ENCODE data around the gene MYO6. TPM values are rescaled to one million over a fixed set of nuclear protein-coding genes. Genes with fewer than 3 reads are reported as not detected.

The MYO6 gene
- polyA plus RNA-seq, 1 donor (not counting 4 experiments of a cell fraction or from before 2014, with no cell fraction given), result 24.5 TPM

DNA sequence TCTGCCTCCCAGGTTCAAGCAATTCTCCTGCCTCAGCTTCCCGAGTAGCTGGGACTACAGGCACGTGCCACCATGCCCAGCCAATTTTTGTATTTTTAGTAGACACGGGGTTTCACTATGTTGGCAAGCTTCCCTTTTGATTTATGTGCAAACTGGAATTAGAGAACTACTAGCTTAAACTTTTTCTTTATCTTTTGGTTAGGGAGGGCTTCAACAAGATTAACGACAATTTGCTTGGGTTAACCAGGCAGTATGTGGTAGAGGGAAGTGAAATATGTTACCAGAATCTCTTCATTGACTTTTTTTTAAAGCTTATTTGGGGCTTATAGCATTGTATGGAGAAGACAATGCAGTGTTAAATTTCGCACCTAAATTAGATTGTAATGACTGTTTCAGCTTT is 9.0 kb downstream of the MYO6 start:
- no peak overlapping the region for H2AFZ ChIP-seq (ENCODE audit: control insufficient read depth, low read length)
- no peaks in the 10 kb centered on the region for H3K9me3 ChIP-seq (ENCODE audit: control insufficient read depth, low read depth, low read length)
- no peak overlapping the region for H3K4me2 ChIP-seq (ENCODE audit: control insufficient read depth, extremely low read depth, insufficient read depth, low read depth, low read length)
- peaks cover 8% of the 10 kb centered on the region for H3K4me1 ChIP-seq (ENCODE audit: control insufficient read depth, extremely low read depth, insufficient read depth, low read length)
- H3K36me3 ChIP-seq (ENCODE audit: control insufficient read depth in 2 of 2, extremely low read depth in 1 of 2, insufficient read depth in 2 of 2, low read length in 2 of 2), result no peaks in the 10 kb centered on the region
- H3K9me1 ChIP-seq (ENCODE audit: control insufficient read depth, extremely low read depth, insufficient read depth, low read length), result no peaks in the 10 kb centered on the region
- peaks cover 60% of the 10 kb centered on the region for H3K79me2 ChIP-seq (ENCODE audit: control insufficient read depth, insufficient read depth, low read length)
- FAIRE-seq (peak; percentile 9), DNase-seq (ENCODE audit: low read depth, low spot score) (no peak)
- no peaks in the 10 kb centered on the region for H4K20me1 ChIP-seq (ENCODE audit: control insufficient read depth, extremely low read depth, insufficient read depth, low read length)
- no peak overlapping the region for H3K4me3 ChIP-seq (ENCODE audit: control insufficient read depth in 2 of 3, extremely low read depth in 1 of 3, insufficient read depth in 2 of 3, low read depth in 1 of 3, low read length in 3 of 3)
- TF ChIP-seq, protein P1, sequence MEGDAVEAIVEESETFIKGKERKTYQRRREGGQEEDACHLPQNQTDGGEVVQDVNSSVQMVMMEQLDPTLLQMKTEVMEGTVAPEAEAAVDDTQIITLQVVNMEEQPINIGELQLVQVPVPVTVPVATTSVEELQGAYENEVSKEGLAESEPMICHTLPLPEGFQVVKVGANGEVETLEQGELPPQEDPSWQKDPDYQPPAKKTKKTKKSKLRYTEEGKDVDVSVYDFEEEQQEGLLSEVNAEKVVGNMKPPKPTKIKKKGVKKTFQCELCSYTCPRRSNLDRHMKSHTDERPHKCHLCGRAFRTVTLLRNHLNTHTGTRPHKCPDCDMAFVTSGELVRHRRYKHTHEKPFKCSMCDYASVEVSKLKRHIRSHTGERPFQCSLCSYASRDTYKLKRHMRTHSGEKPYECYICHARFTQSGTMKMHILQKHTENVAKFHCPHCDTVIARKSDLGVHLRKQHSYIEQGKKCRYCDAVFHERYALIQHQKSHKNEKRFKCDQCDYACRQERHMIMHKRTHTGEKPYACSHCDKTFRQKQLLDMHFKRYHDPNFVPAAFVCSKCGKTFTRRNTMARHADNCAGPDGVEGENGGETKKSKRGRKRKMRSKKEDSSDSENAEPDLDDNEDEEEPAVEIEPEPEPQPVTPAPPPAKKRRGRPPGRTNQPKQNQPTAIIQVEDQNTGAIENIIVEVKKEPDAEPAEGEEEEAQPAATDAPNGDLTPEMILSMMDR (optimal IDR thresholded peaks at IDR 0.05 in 1 of 3, IDR thresholded peaks at IDR 0.05 in 1 of 3, conservative IDR thresholded peaks at IDR 0.05 in 1 of 3; ENCODE audit: extremely low read depth in 1 of 3, insufficient read depth in 2 of 3, low read length in 3 of 3), result no peak
- no peak for TF ChIP-seq EZH2 (IDR thresholded peaks at IDR 0.05; ENCODE audit: low read length)
- H3K27me3 ChIP-seq (ENCODE audit: control insufficient read depth, extremely low read depth, insufficient read depth, low read length), result no peaks in the 10 kb centered on the region
- dilution Hi-C loops (cut with MboI; ENCODE audit: extremely low pct_ligation_motif_present, low sequenced_read_pairs), result no loop called here
- H3K9ac ChIP-seq (ENCODE audit: control insufficient read depth, extremely low read depth, insufficient read depth, low read length), result no peak overlapping the region
- H3K27ac ChIP-seq (ENCODE audit: control insufficient read depth, insufficient read depth, low read length), result no peak overlapping the region

DNA sequence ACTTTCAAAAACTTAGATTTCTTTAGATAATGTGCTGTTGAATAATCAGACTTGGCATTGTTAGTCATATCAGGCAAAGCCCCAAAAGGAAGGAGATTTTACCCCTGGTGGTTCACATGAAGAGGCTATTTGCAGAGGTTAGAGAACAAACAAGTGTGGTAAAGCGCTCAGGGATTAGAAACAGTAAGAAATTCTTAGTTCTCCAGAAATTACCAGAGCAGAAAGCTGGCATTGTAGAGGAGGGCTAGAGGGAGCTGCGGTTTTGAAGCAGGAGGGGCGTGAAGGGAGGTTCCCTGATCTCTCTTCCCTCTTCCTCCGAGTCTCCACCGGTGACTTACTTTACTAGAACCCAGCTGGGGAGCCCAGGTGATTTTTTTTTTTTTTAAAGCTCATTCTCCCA is 10.2 kb downstream of the MYO6 start:
- H3K9ac ChIP-seq (ENCODE audit: control insufficient read depth, extremely low read depth, insufficient read depth, low read length), result no peak overlapping the region
- peaks cover 62% of the 10 kb centered on the region for H3K79me2 ChIP-seq (ENCODE audit: control insufficient read depth, insufficient read depth, low read length)
- dilution Hi-C loops (cut with MboI; ENCODE audit: extremely low pct_ligation_motif_present, low sequenced_read_pairs), result no loop called here
- H3K9me1 ChIP-seq (ENCODE audit: control insufficient read depth, extremely low read depth, insufficient read depth, low read length), result no peaks in the 10 kb centered on the region
- no peak overlapping the region for H2AFZ ChIP-seq (ENCODE audit: control insufficient read depth, low read length)
- H3K9me3 ChIP-seq (ENCODE audit: control insufficient read depth, low read depth, low read length), result no peaks in the 10 kb centered on the region
- no peaks in the 10 kb centered on the region for H3K27me3 ChIP-seq (ENCODE audit: control insufficient read depth, extremely low read depth, insufficient read depth, low read length)
- no peaks in the 10 kb centered on the region for H3K4me1 ChIP-seq (ENCODE audit: control insufficient read depth, extremely low read depth, insufficient read depth, low read length)
- H3K4me3 ChIP-seq (ENCODE audit: control insufficient read depth in 2 of 3, extremely low read depth in 1 of 3, insufficient read depth in 2 of 3, low read depth in 1 of 3, low read length in 3 of 3), result no peak overlapping the region
- FAIRE-seq (no peak), DNase-seq (ENCODE audit: low read depth, low spot score) (no peak)
- no peaks in the 10 kb centered on the region for H4K20me1 ChIP-seq (ENCODE audit: control insufficient read depth, extremely low read depth, insufficient read depth, low read length)
- H3K27ac ChIP-seq (ENCODE audit: control insufficient read depth, insufficient read depth, low read length), result no peak overlapping the region
- TF ChIP-seq, protein P1 (optimal IDR thresholded peaks at IDR 0.05 in 1 of 3, IDR thresholded peaks at IDR 0.05 in 1 of 3, conservative IDR thresholded peaks at IDR 0.05 in 1 of 3; ENCODE audit: extremely low read depth in 1 of 3, insufficient read depth in 2 of 3, low read length in 3 of 3), result no peak
- no peak for TF ChIP-seq EZH2 (IDR thresholded peaks at IDR 0.05; ENCODE audit: low read length)
- H3K36me3 ChIP-seq (ENCODE audit: control insufficient read depth in 2 of 2, extremely low read depth in 1 of 2, insufficient read depth in 2 of 2, low read length in 2 of 2), result peaks cover 0 to 3% of the 10 kb centered on the region in 2 experiments
- no peak overlapping the region for H3K4me2 ChIP-seq (ENCODE audit: control insufficient read depth, extremely low read depth, insufficient read depth, low read depth, low read length)
